ENCODE data around the gene UCN.
"Not testable (repeated sequence)": the region's sequence is repeated elsewhere in the genome, so short reads cannot be mapped to it uniquely, and the experiment has no call there.

DNA sequence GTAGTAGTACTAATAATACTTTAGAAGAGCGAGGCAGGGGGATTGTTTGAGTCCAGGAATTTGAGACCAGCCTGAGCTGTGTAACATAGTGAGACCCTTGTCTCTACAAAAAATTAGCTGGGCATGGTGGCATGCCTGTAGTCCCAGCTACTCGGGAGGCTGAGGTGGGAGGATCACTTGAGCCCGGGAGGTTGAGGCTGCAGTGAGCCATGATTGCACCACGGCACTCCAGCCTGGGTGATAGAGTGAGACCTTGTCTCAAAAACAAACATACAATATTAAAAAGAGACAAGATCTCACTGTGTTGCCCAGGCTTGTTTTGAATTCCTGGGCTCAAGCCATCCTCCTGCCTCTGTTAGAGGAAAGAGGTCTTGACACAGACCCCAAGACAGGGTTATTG lies 7.6 kb downstream of the UCN start:
- TF ChIP-seq, protein P1, sequence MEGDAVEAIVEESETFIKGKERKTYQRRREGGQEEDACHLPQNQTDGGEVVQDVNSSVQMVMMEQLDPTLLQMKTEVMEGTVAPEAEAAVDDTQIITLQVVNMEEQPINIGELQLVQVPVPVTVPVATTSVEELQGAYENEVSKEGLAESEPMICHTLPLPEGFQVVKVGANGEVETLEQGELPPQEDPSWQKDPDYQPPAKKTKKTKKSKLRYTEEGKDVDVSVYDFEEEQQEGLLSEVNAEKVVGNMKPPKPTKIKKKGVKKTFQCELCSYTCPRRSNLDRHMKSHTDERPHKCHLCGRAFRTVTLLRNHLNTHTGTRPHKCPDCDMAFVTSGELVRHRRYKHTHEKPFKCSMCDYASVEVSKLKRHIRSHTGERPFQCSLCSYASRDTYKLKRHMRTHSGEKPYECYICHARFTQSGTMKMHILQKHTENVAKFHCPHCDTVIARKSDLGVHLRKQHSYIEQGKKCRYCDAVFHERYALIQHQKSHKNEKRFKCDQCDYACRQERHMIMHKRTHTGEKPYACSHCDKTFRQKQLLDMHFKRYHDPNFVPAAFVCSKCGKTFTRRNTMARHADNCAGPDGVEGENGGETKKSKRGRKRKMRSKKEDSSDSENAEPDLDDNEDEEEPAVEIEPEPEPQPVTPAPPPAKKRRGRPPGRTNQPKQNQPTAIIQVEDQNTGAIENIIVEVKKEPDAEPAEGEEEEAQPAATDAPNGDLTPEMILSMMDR (IDR thresholded peaks at IDR 0.05): not testable (repeated sequence)
- TF ChIP-seq POLR2AphosphoS5 (IDR thresholded peaks at IDR 0.05): not testable (repeated sequence)
